GM18505 (cell line): ENCODE data around the gene NSG2.

Experiments
- ATAC-seq: cut with Tn5 transposase; IDR thresholded peaks from one replicate; pipeline ENCODE4 v1.9.1; 2021; ENCODE audit not compliant: unreplicated experiment
- POLR2A ChIP-seq: IDR thresholded peaks from 4 replicates; pipeline ENCODE4 v1.6.1; 2011; ENCODE audit warnings: borderline replicate concordance; ENCODE audit not compliant: insufficient read depth, insufficient read length; ENCODE audit errors: extremely low read depth

NSG2 gene

DNA sequence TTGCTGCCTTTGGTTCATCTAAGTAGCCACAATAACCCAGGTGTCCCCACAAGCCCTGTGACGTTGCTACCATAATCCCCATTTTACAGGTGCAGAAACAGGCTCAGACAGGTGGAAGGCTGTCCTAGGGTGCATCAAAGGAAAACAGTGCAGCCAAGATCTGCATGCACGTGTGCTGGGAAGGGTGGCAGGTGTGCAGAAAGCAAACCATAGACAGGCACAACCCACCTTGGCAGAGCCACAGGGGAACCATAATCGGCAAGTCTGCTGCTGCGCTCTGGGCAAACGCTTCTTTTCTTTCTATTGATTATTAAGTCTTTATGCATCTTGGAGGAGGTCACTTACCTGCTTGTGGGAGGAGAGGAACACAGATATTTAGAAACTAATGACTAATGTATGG lies 7.1 kb downstream of the NSG2 start:
- no peak for ATAC-seq
- no peak for TF ChIP-seq POLR2A

DNA sequence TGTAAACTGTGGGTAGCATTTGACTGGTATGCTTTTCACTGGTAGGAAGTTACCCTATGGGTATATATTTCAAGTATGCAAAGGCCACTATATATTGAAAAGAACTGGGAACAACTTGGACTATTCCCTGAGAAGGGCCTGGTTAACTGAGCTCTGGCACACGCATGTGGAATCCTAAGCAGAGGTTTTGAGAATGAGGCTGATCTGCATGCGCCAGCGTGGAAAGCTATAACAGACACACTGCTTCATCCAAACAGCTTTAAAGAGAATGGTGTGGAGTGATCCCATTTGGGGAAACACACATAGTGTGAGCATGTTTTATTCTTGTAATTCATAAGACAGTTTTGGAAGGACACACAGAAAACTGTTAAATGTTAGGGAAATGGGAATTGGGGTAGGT lies 8.4 kb downstream of the NSG2 start:
- no peak for ATAC-seq
- TF ChIP-seq POLR2A, result no peak

DNA sequence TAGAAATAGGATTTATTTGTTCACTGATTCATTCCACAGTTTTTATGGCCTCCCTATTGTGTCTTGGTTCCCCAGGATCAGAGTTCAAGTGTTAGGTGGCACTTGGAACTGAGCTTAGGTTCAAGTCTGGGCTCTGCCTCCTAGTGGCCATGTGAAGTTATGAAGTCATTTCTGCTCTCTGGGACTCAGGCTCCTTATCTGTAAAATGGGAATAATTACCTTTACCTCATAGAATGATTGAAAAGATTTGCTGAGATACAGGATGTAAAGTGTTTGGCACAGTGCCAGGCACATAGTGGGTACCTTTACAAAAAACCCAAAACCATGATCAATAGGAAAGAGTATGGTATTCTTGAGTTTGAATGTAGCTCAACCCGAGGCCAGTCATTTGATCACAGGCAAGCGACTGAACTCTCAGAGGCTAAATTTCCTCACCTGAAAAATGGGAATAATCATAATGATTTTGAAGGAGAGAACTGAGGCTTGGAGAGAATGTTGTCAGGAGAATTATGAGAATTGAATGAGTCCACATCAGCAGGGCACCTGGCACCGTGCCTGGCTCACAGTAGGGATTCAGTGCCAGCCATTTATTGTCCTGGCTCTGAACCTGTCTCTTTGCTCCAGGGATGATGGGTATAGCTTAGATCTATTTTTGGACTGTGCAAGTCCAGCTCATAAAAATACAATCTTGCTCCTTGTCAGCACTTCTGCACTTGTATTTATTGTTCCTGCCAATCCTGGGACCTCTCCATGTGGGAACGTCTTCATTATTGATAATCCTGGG lies 10.8 kb downstream of the NSG2 start:
- ATAC-seq, result no peak
- TF ChIP-seq POLR2A, result no peak

DNA sequence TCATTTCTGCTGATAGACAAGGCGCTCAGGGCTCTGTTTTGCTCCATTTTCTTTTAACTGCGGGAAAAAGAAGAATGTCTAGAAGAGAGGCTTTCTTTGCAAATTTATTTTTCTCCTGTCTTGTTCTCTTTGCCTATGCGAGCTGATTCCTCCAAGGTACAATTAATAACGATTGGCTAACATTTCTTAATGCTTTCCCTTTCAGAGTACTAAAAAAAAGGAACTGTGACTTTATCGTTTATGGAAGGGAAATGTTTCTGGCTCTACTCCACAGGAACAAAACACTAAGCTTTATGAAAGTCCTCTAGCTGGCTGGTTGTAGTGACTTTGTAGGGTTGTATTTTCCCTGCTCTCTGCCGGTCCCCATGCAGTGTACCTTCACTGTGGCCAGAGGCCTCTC lies 11.7 kb downstream of the NSG2 start:
- no peak for ATAC-seq
- no peak for TF ChIP-seq POLR2A

DNA sequence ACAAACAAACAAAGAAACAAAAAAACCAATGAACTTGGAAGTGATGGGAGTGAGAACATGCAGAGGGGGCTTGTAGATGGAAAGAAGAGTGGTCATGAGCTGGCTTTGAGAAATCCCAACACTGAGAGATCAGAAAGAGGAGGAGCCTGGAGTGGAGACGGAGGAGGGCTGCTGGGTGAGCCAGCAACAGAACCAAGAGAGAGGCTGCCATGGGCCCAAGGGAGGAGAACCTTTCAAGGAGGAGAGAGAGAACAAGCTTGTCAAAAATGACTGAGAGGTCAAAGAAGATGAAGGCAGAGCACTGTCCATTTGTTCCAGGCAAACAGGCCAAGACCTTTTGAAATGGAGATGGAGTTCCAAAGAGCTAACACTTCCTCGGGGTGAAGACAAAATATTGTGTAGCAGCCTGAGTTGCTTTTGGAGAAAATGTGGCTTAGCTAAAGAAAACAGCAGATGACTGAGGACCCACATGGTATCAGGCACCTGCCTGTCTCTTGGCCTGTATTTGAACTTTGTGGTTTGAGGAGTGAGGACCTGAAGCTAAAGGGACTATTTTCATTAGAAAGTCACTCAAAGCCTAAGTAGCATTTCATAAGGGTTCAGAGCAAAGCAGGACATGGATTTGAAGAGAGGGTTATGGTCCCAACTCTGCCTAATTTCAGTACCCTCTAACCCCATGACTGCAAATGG lies 13.1 kb downstream of the NSG2 start:
- no peak for ATAC-seq
- no peak for TF ChIP-seq POLR2A

DNA sequence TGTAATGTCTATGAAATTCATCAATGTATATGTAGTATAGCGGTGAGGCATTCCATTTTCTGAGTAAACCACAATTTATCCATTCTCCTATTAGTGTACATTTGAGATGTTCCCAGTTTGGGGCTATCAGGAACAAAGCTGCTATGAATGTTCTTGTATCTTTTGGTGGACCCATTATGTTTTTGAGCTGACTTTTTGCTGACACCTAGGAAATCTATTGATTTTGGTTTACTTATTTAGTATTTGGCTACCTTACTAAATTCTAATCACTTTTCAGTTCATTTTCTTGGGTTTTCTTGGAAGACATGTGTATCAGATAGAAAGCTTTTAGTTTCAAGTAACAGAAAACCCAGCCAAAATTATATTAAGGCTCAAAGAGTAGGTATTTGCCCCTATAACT lies 13.7 kb downstream of the NSG2 start:
- no peak for TF ChIP-seq POLR2A
- ATAC-seq, result no peak

DNA sequence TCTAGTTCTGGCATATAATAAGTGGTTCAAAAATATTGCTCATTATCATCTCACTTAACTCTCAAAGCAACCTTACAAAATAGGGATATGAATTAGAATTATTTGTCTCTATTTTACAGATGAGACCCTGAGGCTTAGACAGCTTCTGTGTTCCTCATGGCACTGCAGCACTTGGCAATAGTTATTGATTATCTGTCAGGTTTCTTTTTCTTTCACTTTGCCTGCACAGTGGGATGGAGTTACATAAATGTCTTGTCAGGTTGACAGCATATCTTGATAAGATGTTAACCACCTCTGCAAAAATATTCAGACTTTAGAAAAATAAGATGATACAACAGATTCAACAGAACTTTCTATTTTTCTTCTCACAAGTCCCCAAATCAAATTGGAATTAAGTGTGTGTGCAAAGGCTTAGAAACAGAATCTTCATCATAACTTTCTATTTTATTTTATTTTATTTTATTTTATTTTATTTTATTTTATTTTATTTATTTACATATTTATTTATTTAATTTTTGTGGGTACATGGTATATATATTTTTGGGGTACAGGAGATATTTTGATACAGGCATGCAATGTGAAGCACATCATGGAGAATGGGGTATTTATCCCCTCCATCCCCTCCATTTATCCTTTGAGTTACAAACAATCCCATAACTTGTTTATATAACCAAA lies 17.7 kb downstream of the NSG2 start:
- ATAC-seq, result no peak
- no peak for TF ChIP-seq POLR2A

DNA sequence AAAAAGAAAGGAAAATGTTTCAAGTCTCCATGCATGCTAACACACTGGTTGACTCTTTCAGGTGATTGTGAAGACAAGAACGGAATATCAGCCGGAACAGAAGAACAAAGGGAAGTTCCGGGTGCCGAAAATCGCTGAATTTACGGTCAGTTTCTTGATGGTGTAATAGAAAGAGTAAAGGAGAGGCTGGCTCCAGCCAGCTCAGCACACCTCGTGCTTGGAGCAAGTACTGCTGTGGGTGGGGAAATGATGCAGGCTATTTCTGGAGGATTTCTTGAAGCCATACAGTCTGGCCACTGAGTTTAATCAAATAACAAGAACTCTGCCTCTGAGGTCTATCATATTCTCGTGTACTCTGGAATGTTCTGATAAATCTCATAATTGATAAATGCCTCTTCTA lies 18.7 kb downstream of the NSG2 start:
- no peak for TF ChIP-seq POLR2A
- no peak for ATAC-seq

DNA sequence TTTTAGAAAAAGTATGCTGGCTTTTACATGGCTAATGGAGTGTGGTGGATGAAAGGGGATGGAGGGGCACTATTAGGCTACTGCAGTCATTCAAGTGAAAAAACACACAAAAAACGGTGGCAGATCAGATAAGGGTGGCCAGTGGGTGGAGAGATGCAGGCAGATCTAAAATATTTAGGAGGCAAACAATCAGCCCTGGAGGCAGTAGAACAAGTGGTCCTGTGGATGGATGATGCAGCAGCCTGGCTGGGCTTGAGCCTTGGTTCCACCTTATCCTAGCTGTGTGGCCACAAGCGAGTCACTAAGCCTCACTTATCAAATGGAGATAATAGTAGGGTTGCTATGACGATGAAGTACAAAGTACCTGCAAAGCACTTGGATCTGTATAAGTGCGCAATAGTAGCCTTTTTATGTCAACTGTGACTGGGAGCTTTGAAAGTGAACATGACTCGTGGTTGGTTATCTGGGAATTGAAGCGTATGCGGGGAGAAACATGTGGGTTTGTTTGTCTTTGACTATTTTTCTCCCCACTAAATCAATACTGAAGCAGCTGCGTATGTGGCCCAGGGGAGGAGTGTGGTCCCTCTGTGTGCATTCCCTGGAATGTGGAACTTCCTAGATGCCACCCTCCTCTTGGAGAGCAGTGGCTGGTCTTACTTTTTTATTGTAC lies 20.2 kb downstream of the NSG2 start:
- no peak for ATAC-seq
- TF ChIP-seq POLR2A, result no peak

DNA sequence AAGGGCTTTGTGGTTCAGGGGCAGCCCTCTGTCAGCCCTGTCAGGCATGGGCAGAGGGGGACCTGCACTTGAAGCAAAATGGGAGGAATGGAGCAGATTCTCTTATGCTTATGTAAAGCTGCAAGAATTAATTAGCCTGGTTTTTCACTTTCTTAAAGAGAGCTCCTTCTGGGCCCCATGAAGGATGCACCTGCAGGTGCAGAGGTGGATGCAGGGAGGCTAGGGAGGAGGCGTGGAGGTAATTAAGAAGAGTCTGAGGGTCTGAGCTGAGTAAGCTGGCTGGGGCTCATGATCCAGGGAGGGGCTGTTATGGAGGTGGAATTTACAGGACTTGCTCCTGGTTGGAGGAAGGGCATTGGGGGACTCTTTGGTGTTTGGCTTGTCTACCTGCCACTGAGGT lies 22.0 kb downstream of the NSG2 start:
- no peak for ATAC-seq

DNA sequence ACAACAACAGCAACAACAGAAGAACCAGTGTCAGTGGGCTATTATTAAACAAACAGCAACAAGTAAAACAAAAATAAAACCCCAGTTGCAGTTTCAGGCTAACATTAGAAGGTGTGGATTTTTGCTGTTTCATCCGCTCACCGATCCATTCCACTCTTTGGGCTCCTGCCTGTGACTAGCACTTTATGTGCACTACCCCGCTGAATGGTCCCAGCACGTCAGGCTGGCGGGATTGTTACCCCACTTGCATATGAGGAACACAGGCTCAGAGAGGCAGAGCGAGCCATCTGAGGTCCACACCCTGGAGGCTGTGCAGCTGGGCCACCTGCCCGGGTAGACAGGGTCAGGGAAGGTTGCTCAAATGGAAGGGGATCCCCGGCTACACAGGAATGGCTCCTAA lies 26.0 kb downstream of the NSG2 start:
- TF ChIP-seq POLR2A, result no peak
- ATAC-seq, result no peak

More for the DNA sequence above, 22.0 kb downstream of the NSG2 start:
- no peak for TF ChIP-seq POLR2A

DNA sequence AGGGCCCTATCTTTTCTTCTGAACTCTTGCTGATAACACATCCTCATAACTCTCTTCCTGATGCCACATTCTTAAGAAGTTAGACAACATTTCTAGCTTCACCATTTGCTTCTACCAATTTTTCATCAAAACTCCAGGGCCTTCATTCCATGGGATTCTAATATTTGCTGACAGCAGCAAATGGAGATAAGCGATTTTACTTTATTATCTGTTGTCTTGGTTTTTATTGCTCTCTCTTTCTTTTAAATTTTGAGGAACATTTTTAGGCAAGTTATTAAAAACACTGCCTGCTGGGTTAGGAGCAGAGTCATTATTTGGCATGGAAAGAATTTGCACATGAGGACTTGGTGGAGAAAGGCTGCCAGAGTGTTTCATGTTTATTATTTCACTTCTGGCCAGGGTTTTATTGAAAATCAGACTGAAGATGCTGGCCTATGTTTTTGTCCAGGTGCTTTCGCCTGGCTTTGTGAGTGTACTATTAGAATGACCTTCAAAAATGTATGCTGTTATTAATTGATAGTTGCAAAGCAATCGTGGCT lies 27.7 kb downstream of the NSG2 start:
- no peak for ATAC-seq
- TF ChIP-seq POLR2A, result no peak

DNA sequence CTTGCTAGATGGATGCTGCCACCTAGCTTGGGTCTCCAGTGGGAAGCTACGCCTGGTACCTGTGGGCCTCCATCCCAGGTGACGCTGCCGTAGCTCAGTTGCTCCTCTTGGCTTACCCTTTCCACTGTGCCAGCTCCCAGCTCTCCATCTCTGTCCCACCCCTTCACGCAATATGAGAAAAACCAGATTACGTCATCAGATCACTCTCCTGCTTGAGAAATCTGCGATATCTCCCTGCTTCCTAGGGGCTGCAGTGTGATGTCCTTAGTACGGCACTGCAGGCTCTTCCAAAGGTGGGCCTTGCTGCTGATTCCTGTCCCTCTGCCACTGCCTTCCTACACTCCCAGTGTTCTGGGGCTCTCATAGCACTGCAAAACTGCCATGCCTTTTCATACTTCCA lies 28.9 kb downstream of the NSG2 start:
- no peak for TF ChIP-seq POLR2A
- no peak for ATAC-seq
